HG03103 (cell line): Measurements from ENCODE around the gene MEGF8.

Experiments used
- ATAC-seq: cut with Tn5 transposase; IDR thresholded peaks from one replicate; pipeline ENCODE4 v1.9.1; 2021; ENCODE audit warnings: low read depth; ENCODE audit not compliant: unreplicated experiment

Gene MEGF8

GRCh38 chr19:42407085-42407815 lies 81.8 kb downstream of the MEGF8 start:
- no peak for ATAC-seq

GRCh38 chr19:42407816-42408175 lies 82.4 kb downstream of the MEGF8 start:
- no peak for ATAC-seq

- no peak for ATAC-seq
These were observed 84.0 kb downstream of the MEGF8 start for GRCh38 chr19:42409477-42409876.

- ATAC-seq, result no peak
These were observed 84.9 kb downstream of the MEGF8 start for GRCh38 chr19:42410371-42410770.

- ATAC-seq, result no peak
These were observed 86.2 kb downstream of the MEGF8 start for GRCh38 chr19:42411581-42412178.

GRCh38 chr19:42412227-42412626 lies 86.8 kb downstream of the MEGF8 start:
- ATAC-seq, result no peak

GRCh38 chr19:42412661-42413076 lies 87.2 kb downstream of the MEGF8 start:
- ATAC-seq, result no peak

- no peak for ATAC-seq
These were observed 93.9 kb downstream of the MEGF8 start for GRCh38 chr19:42419309-42419708.

- no peak for ATAC-seq
These were observed 94.7 kb downstream of the MEGF8 start for GRCh38 chr19:42420055-42420544.

GRCh38 chr19:42421101-42421500 lies 95.7 kb downstream of the MEGF8 start:
- no peak for ATAC-seq

GRCh38 chr19:42421591-42422031 lies 96.2 kb downstream of the MEGF8 start:
- ATAC-seq, result no peak

GRCh38 chr19:42422092-42422900 lies 96.9 kb downstream of the MEGF8 start:
- ATAC-seq, result no peak

- peak; percentile 21 for ATAC-seq
These were observed 97.5 kb downstream of the MEGF8 start for GRCh38 chr19:42422901-42423461.

- ATAC-seq, result peak; percentile 83
These were observed 98.3 kb downstream of the MEGF8 start for GRCh38 chr19:42423462-42424344.

- no peak for ATAC-seq
These were observed 98.9 kb downstream of the MEGF8 start for GRCh38 chr19:42424345-42424707.

GRCh38 chr19:42424712-42425131 lies 99.3 kb downstream of the MEGF8 start:
- no peak for ATAC-seq

- no peak for ATAC-seq
These were observed 101.2 kb downstream of the MEGF8 start for GRCh38 chr19:42426643-42427042.

GRCh38 chr19:42427313-42427712 lies 101.9 kb downstream of the MEGF8 start, which contains the start of gene LIPE:
Gene LIPE, minus strand, starts transcription at chr19:42427388. Its CDS starts 239 bp downstream, at chr19:42427149.
- no peak for ATAC-seq
